A549 treated with AZD2906 at 1 μM for 4 hours (cell line): ENCODE data around the gene HOXC6. TPM values are rescaled to one million over a fixed set of nuclear protein-coding genes. Genes with fewer than 3 reads are reported as not detected.

Experiments used
- total RNA-seq: library from RNA; stranded (reverse); fragments of 200-300 nt; extraction: Qiagen RNA extraction; gene quantifications from 5 replicates; pipeline ENCODE4 v1.2.3, GENCODE V29; 2022

The HOXC6 gene
- 3.9 to 5.0 TPM (median 4.1 TPM) in 5 replicates for total RNA-seq

DNA sequence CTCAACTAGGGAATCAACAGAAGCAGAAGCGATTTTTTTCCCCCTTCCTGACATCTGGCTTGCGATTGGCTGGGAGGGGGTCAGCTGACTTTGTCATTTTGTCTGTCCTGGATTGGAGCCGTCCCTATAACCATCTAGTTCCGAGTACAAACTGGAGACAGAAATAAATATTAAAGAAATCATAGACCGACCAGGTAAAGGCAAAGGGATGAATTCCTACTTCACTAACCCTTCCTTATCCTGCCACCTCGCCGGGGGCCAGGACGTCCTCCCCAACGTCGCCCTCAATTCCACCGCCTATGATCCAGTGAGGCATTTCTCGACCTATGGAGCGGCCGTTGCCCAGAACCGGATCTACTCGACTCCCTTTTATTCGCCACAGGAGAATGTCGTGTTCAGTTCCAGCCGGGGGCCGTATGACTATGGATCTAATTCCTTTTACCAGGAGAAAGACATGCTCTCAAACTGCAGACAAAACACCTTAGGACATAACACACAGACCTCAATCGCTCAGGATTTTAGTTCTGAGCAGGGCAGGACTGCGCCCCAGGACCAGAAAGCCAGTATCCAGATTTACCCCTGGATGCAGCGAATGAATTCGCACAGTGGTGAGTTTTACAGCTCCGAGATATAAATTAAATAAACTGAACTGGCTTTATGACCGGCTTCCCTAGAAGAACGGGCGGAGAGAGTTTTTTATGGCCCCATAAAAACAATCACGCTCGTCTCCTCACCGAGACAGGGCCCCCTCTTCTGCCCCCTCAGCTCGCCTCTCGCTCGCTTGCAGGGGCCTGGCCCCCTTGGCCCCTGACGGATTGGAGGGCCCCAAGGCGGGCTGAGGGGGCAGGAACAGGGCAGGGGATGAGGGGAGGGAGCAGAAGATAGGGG lies at the start of gene HOXC6:
TSS of gene HOXC6 (plus strand) at position 127 of the 888 bp plus-strand sequence. CDS start at position 209, 82 bp downstream.

DNA sequence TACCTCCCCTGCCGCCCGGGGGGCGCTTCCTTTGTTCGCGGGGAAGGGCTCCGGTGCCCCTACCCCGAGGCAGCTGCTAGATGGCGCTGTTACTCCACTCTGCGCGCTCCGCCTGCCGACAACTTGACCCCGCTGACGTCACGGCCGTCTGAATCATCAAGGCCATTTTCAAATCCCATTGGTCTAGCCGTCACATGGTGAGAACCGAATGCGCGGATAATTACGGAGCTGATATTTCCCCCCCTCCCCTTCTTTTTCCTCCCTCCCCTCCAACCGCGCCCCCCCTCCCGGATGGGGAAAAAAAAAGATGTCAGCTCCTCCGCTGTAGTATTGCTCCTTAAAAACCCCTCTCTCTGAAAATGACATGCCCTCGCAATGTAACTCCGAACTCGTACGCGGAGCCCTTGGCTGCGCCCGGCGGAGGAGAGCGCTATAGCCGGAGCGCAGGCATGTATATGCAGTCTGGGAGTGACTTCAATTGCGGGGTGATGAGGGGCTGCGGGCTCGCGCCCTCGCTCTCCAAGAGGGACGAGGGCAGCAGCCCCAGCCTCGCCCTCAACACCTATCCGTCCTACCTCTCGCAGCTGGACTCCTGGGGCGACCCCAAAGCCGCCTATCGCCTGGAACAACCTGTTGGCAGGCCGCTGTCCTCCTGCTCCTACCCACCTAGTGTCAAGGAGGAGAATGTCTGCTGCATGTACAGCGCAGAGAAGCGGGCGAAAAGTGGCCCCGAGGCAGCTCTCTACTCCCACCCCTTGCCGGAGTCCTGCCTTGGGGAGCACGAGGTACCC lies 43.1 kb upstream of the HOXC6 start, which contains the start of gene HOXC10:
TSS of gene HOXC10 (plus strand) at position 246 of the 791 bp plus-strand sequence. CDS start at position 360, 114 bp downstream.

DNA sequence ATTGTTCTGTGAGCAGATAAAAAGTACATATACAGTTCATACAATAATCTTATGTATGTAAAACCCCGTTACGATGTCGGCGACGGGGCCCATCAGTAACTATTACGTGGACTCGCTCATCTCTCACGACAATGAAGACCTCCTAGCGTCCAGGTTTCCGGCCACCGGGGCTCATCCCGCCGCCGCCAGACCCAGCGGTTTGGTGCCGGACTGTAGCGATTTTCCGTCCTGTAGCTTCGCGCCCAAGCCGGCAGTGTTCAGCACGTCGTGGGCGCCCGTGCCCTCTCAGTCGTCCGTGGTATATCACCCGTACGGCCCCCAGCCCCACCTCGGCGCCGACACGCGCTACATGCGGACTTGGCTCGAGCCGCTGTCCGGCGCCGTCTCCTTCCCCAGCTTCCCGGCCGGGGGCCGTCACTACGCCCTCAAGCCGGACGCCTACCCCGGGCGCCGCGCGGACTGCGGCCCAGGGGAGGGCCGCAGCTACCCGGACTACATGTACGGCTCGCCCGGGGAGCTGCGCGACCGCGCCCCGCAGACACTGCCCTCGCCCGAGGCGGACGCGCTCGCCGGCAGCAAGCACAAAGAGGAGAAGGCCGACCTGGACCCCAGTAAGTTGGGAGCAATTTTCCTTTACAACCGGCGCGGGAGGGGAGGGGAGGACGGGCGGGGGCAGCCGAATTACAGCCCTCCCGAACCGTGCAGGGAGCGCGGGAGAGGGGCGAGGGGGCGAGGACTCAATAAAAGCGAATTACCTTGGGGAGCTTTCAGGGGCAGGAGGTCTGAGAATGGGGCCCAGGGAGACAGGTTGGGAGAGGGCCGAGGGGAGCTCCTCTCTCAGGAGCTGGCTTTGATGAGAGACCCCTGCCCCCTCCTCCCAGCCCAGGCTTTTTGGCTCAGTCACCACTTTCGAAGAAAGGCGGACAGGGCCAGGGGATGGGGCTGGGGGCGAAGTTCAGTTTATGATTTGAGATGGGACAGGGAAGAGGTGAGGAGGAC lies 27.8 kb upstream of the HOXC6 start, which contains the start of gene HOXC9:
TSS of gene HOXC9 (plus strand) at position 46 of the 999 bp plus-strand sequence. CDS start at position 74, 28 bp downstream.

DNA sequence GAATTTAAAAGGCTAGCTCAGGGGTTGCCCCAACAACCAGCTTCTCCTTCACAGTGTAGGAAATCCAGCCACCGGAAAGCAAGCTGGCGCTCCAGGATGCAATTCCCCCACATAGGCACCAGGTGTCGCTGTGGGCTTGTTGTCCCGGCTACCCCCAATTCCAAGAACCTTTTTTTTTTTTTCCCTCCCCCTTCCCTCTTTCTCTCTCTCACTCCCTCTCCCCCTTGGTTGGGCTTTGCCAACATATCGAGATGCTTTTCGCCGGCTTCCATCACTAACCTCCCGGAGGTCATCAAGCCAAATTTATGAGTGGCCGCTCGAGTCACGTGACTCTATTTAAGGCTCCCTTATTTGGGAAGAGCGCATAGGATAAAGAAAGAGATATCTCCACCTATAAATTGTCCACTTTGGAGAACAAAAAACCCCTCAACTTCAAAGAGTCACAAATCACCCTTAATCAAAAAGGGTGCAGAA lies 4.4 kb downstream of the HOXC6 start, which contains the start of gene HOXC5:
TSS of gene HOXC5 (plus strand) at position 424 of the 474 bp plus-strand sequence. CDS start 73 bp downstream, outside the sequence.

DNA sequence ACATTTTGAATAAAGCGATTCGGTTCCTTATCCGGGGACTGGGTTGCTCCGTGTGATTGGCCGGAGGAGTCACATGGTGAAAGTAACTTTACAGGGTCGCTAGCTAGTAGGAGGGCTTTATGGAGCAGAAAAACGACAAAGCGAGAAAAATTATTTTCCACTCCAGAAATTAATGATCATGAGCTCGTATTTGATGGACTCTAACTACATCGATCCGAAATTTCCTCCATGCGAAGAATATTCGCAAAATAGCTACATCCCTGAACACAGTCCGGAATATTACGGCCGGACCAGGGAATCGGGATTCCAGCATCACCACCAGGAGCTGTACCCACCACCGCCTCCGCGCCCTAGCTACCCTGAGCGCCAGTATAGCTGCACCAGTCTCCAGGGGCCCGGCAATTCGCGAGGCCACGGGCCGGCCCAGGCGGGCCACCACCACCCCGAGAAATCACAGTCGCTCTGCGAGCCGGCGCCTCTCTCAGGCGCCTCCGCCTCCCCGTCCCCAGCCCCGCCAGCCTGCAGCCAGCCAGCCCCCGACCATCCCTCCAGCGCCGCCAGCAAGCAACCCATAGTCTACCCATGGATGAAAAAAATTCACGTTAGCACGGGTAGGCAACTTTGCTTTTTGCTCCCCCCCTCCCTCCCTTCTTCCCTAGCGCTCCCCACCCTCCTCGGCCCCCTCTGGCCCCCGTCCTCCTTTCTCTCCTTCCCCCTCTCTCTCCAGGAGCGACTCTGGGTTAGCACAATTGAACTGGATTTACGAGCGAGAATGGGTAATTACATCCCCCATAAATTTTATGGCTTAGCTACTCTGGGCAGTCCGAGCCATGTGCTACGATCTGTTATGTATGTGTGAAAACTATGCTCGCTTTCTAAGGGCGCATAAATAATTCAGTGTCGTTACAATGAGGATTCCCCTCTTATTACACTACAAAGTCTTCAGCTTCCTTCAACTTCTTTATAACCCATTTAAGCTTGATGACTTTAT lies 25.8 kb downstream of the HOXC6 start, which contains the start of gene HOXC4:
TSS of gene HOXC4 (plus strand) at position 85 of the 991 bp plus-strand sequence. CDS start at position 173, 88 bp downstream.

Other genes starting within 250 kb of the HOXC6 start
- gene HOXC13, start 89.6 kb upstream of the HOXC6 start, total RNA-seq = 21.9 to 37.4 TPM (median 26.0 TPM) in 5 replicates
- 0.03 TPM in 2 of 5 replicates, not detected in the others for gene HOXC12, start 73.5 kb upstream of the HOXC6 start, total RNA-seq
- 0.59 to 0.85 TPM (median 0.80 TPM) in 5 replicates for gene HOXC11, start 55.3 kb upstream of the HOXC6 start, total RNA-seq
- gene HOTAIR, start 53.5 kb upstream of the HOXC6 start, total RNA-seq = 0.06 to 0.29 TPM (median 0.12 TPM) in 5 replicates
- gene HOXC10, start 43.3 kb upstream of the HOXC6 start, total RNA-seq = 2.2 to 3.3 TPM (median 3.0 TPM) in 5 replicates
- gene HOXC9, start 28.3 kb upstream of the HOXC6 start, total RNA-seq = 12.9 to 13.9 TPM (median 13.4 TPM) in 5 replicates
- 4.4 to 5.9 TPM (median 5.1 TPM) in 5 replicates for gene HOXC8, start 19.5 kb upstream of the HOXC6 start, total RNA-seq
- gene HOXC5, start 4.6 kb downstream of the HOXC6 start, total RNA-seq = 0.63 to 1.0 TPM (median 0.91 TPM) in 5 replicates
- 2.0 to 3.3 TPM (median 2.6 TPM) in 5 replicates for gene HOXC4, start 25.4 kb downstream of the HOXC6 start, total RNA-seq
- 27.2 to 34.8 TPM (median 32.5 TPM) in 5 replicates for gene SMUG1, start 160.5 kb downstream of the HOXC6 start, total RNA-seq